Coronary artery (tissue), 2 donors: Measurements from ENCODE around the gene PRKCE.

Source experiments
- DNase-seq: peaks from one replicate; pipeline ENCODE4 v3.0.0-alpha.2; 2017; ENCODE audit warnings: low spot score
- H3K27ac ChIP-seq, 2 donors: fragments of 200-600 bp; sonication (generic); one replicate each; pipeline ENCODE4 v1.5.1; 2016 to 2019
- H3K4me3 ChIP-seq: fragments of 200-600 bp; sonication (generic); 2 replicates; pipeline ENCODE4 v1.5.1; 2016; ENCODE audit warnings: mild to moderate bottlenecking, moderate library complexity
- CTCF ChIP-seq: fragments of 200-600 bp; sonication (generic); IDR thresholded peaks from one replicate; pipeline ENCODE4 v1.5.1; 2019; ENCODE audit warnings: antibody characterized with exemption

PRKCE gene

GRCh38 chr2:45809205-45809604, 157.7 kb downstream of the PRKCE start:
- DNase-seq: no peak
- no peak for TF ChIP-seq CTCF
- Histone ChIP-seq H3K4me3 (no peak overlapping the region), H3K27ac (no peak overlapping the region)

GRCh38 chr2:45812011-45812500, 160.6 kb downstream of the PRKCE start:
- no peak for DNase-seq
- H3K4me3 ChIP-seq: no peak overlapping the region
- H3K27ac ChIP-seq: no peak overlapping the region
- no peak for TF ChIP-seq CTCF

GRCh38 chr2:45813003-45813941, 161.8 kb downstream of the PRKCE start:
- no peak overlapping the region for H3K27ac ChIP-seq
- no peak overlapping the region for H3K4me3 ChIP-seq
- no peak for DNase-seq
- no peak for TF ChIP-seq CTCF

GRCh38 chr2:45814488-45814887, 163.0 kb downstream of the PRKCE start:
- H3K4me3 ChIP-seq: no peak overlapping the region
- TF ChIP-seq CTCF: no peak
- H3K27ac ChIP-seq: no peak overlapping the region
- DNase-seq: no peak

- TF ChIP-seq CTCF: no peak
- DNase-seq: no peak
- Histone ChIP-seq H3K4me3 (no peak overlapping the region), H3K27ac (no peak overlapping the region)
Observed at GRCh38 chr2:45814951-45815621, 163.6 kb downstream of the PRKCE start.

GRCh38 chr2:45816272-45816671, 164.8 kb downstream of the PRKCE start:
- TF ChIP-seq CTCF: no peak
- no peak for DNase-seq
- no peak overlapping the region for H3K4me3 ChIP-seq
- no peak overlapping the region for H3K27ac ChIP-seq
